Testis (tissue), 3 donors: ENCODE measurements around the gene MRPL19. TPM values are rescaled to one million over a fixed set of nuclear protein-coding genes. Genes with fewer than 3 reads are reported as not detected.
A peak's percentile ranks its signal among the peaks of the same experiment; 100 is the strongest.

Experiments used
- DNase-seq: peaks from one replicate; pipeline ENCODE4 v3.0.0-alpha.2; 2019
- H3K27ac ChIP-seq, 2 donors: fragments of 200-600 bp; sonication (generic); one replicate each; pipeline ENCODE4 v1.5.1; 2019
- H3K27me3 ChIP-seq: fragments of 200-600 bp; sonication (generic); one replicate; pipeline ENCODE4 v1.5.1; 2019
- H3K36me3 ChIP-seq: fragments of 200-600 bp; sonication (generic); one replicate; pipeline ENCODE4 v1.5.1; 2017; ENCODE audit warnings: low read depth; ENCODE audit errors: missing control alignments
- H3K4me1 ChIP-seq: fragments of 200-600 bp; sonication (generic); one replicate; pipeline ENCODE4 v1.5.1; 2019
- H3K4me3 ChIP-seq, 2 donors: fragments of 200-600 bp; sonication (generic); one replicate each; pipeline ENCODE4 v1.5.1; 2017 to 2019
- H3K9me3 ChIP-seq: fragments of 200-600 bp; sonication (generic); one replicate; pipeline ENCODE4 v1.5.1; 2017
- POLR2A ChIP-seq: fragments of 450-650 bp; IDR thresholded peaks from one replicate; pipeline ENCODE4 v1.6.1; 2017; ENCODE audit warnings: antibody characterized with exemption, mild to moderate bottlenecking, moderate library complexity
- WGBS, 2 donors: methylation state at CpG; one replicate each; pipeline ENCODE4 v1.1.5; 2018; 5-methylcytosine and 5-hydroxymethylcytosine counted together
- intact Hi-C: fragments of 100-400 bp; cut with DNase I; formaldehyde crosslinking; loops from one replicate; pipeline ENCODE4 v1.15.1; 2023; ENCODE audit warnings: low total_unique reads
- polyA plus RNA-seq: library from polyadenylated mRNA; stranded (reverse); fragments of 350-450 nt; fragmentation: Illumina TruSeq; extraction: RNeasy Lipid Tissue Mini Kit (QIAGEN cat#74804); gene quantifications from one replicate; pipeline ENCODE4 v1.2.3, GENCODE V29; 2014; ENCODE audit warnings: low read depth, low replicate concordance; ENCODE audit not compliant: insufficient read depth
- total RNA-seq, 2 donors: library from RNA; depleted of rRNA; stranded (reverse); fragments of >200 nt; gene quantifications; one replicate each; pipeline ENCODE4 v1.2.3, GENCODE V29; 2016
- TF ChIP-seq, protein P1 (sequence below), 3 experiments: fragments of 450-650 bp in 2 of 3; fragments of 200-600 bp in 1 of 3; sonication (generic) in 1 of 3; IDR thresholded peaks; one replicate each; pipeline ENCODE4 v1.5.1; 2016 to 2019; ENCODE audit warnings: antibody characterized with exemption in 3 of 3, mild to moderate bottlenecking in 2 of 3, moderate library complexity in 1 of 3

Gene MRPL19
- total and polyA plus RNA-seq, 3 donors from 2014 or later = 27.3 to 36.2 (median 27.9) TPM

DNA sequence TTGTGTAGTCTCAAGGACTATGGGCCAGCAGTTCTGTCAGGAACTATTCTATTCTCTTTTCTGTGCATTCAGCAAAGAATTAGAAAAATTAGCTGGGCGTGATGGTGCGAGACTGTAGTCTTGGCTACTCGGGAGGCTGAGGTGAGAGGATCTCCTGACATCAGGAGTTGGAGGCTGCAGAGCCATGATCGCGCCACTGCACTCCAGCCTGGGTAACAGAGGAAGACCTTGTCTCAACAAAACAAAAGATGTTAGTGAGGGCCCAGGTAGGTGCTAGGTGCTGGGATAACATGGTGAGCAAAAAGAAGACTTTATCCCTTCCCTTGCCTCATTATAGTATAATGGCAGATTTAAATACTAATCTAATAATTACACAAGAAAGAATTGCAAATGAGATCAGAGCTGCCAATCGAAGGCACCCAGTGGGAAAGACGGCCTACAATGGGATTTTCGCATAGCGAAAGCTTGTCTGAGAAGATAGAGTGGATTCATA lies 447 bp upstream of the MRPL19 start:
- DNase-seq = no peak
- intact Hi-C loops = no loop called here
- Histone ChIP-seq H3K4me1 (peaks cover 5% of the 10 kb centered on the region), H3K27ac (peak overlapping the region; percentile 80 to 82), H3K4me3 (peak overlapping the region; percentile 88 to 95), H3K36me3 (no peaks in the 10 kb centered on the region), H3K9me3 (no peaks in the 10 kb centered on the region), H3K27me3 (no peaks in the 10 kb centered on the region)
- TF ChIP-seq, protein P1, sequence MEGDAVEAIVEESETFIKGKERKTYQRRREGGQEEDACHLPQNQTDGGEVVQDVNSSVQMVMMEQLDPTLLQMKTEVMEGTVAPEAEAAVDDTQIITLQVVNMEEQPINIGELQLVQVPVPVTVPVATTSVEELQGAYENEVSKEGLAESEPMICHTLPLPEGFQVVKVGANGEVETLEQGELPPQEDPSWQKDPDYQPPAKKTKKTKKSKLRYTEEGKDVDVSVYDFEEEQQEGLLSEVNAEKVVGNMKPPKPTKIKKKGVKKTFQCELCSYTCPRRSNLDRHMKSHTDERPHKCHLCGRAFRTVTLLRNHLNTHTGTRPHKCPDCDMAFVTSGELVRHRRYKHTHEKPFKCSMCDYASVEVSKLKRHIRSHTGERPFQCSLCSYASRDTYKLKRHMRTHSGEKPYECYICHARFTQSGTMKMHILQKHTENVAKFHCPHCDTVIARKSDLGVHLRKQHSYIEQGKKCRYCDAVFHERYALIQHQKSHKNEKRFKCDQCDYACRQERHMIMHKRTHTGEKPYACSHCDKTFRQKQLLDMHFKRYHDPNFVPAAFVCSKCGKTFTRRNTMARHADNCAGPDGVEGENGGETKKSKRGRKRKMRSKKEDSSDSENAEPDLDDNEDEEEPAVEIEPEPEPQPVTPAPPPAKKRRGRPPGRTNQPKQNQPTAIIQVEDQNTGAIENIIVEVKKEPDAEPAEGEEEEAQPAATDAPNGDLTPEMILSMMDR (IDR thresholded peaks at IDR 0.05) = no peak
- 56% methylated on average over 9 of the region's 9 CpGs for WGBS, 2 donors

DNA sequence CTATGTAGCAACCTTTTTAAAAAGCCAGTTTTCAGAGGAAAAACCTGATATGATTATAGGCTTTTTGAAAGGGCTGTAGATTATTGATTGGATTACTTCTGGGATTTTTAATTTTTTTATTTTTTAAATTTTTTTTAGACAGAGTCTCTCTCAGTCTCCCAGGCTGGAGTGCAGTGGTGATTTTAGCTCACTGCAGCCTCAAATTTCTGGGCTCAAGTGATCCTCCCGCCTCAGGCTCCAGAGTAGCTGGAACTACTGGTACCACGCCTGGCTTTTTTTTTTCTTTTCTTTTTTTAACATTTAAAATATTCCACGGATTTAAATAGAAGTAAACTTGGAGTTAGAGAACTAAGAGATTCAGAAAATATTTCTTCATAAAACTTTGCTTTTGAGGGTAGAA lies 1.2 kb downstream of the MRPL19 start:
- intact Hi-C loops = no loop called here
- no peak overlapping the region for H3K27ac ChIP-seq

DNA sequence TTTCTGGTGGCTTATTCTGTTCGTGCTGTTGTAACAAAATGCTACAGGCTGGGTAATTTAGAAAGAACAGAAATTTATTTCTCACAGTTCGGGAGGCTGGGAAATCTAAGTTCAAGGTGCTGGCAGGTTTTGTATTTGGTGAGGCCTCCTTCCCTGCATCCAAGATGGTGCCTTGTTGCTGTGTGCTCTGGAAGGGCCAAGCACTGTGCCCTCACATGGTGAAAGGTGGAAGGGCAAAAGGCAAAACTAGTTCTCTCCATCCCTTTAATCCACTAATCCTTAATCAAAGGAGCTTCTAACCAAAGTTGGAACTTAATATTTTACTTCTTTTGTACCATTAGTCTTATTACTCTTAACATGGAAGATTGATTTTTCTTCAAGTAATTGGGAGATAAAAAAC lies 7.4 kb downstream of the MRPL19 start:
- WGBS, 2 donors = 91 to 93% methylated on average over 2 of the region's 2 CpGs
- Histone ChIP-seq H3K9me3 (no peaks in the 10 kb centered on the region), H3K36me3 (no peaks in the 10 kb centered on the region), H3K4me3 (no peak overlapping the region), H3K4me1 (no peaks in the 10 kb centered on the region), H3K27ac (no peak overlapping the region), H3K27me3 (no peaks in the 10 kb centered on the region)
- DNase-seq = no peak
- TF ChIP-seq, protein P1 (IDR thresholded peaks at IDR 0.05) = no peak
- no peak for TF ChIP-seq POLR2A
- intact Hi-C loops = no loop called here

More for the DNA sequence above, 1.2 kb downstream of the MRPL19 start:
- Histone ChIP-seq H3K36me3 (no peaks in the 10 kb centered on the region), H3K4me1 (no peaks in the 10 kb centered on the region), H3K4me3 (peak overlapping the region in 1 of 2 donors; percentile 88), H3K9me3 (no peaks in the 10 kb centered on the region), H3K27me3 (no peaks in the 10 kb centered on the region)
- 59 to 69% methylated on average over 3 of the region's 3 CpGs for WGBS, 2 donors
- TF ChIP-seq, protein P1 (IDR thresholded peaks at IDR 0.05) = no peak
- no peak for TF ChIP-seq POLR2A
- DNase-seq = no peak

DNA sequence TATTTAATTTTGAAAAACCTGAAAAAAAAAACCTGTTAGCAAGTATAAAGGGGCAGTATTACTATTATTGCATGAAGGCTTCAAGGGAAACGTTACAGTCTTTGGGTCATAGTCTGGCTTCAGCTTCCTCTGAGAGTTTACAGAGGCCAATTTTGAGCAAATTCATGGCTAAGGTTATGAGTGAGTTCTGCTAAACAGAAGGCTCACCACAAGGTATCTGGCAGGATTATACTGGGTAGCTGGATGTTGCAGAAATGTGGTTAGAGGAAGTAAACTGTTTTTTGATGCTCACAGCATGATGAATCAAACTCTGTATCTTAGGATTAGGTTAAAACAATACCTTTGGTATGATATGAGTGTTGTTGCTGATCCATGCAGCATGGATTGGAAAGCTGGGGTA lies 9.3 kb downstream of the MRPL19 start:
- no peak overlapping the region for H3K4me3 ChIP-seq
- H3K4me1 ChIP-seq = no peaks in the 10 kb centered on the region
- no peak for DNase-seq
- H3K36me3 ChIP-seq = no peaks in the 10 kb centered on the region
- no peak for TF ChIP-seq POLR2A
- TF ChIP-seq, protein P1 (IDR thresholded peaks at IDR 0.05) = no peak
- no peaks in the 10 kb centered on the region for H3K9me3 ChIP-seq
- WGBS, 2 donors = 87 to 88% methylated on average over 1 of the region's 1 CpG
- H3K27ac ChIP-seq = no peak overlapping the region
- intact Hi-C loops = no loop called here
- no peaks in the 10 kb centered on the region for H3K27me3 ChIP-seq

DNA sequence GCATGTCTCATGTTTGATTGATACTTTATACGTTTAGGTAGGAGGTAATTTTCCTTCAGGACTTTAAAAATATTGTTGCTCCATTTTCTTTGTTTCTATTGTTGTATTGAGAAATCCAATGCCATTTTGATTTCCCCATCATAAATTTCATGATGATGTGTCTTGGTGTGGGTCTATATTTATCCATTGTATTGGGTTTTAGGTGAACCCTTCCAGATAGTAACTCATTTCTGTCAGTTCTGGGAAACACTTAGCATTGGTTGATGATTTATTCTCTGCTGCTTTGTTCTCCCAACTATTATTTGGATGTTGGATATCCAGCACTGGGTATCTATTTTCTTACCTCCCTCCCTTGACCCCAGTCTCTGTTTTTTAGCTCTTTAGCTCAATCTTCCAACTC lies 10.0 kb downstream of the MRPL19 start:
- no peak overlapping the region for H3K27ac ChIP-seq
- H3K4me3 ChIP-seq = no peak overlapping the region
- H3K4me1 ChIP-seq = no peaks in the 10 kb centered on the region
- TF ChIP-seq, protein P1 (IDR thresholded peaks at IDR 0.05) = no peak
- TF ChIP-seq POLR2A = no peak
- no peaks in the 10 kb centered on the region for H3K36me3 ChIP-seq
- intact Hi-C loops = no loop called here
- H3K9me3 ChIP-seq = no peaks in the 10 kb centered on the region
- H3K27me3 ChIP-seq = no peaks in the 10 kb centered on the region
- 81 to 95% methylated on average over 1 of the region's 1 CpG for WGBS, 2 donors
- DNase-seq = no peak
